LNCAP (cell line): ENCODE data around the gene CCDC78.

Experiments used
- TF ChIP-seq, protein P1 (sequence below): fragments of 450-650 bp; IDR thresholded peaks from 2 replicates; pipeline ENCODE4 v1.5.1; 2017; ENCODE audit warnings: mild to moderate bottlenecking

The CCDC78 gene

DNA sequence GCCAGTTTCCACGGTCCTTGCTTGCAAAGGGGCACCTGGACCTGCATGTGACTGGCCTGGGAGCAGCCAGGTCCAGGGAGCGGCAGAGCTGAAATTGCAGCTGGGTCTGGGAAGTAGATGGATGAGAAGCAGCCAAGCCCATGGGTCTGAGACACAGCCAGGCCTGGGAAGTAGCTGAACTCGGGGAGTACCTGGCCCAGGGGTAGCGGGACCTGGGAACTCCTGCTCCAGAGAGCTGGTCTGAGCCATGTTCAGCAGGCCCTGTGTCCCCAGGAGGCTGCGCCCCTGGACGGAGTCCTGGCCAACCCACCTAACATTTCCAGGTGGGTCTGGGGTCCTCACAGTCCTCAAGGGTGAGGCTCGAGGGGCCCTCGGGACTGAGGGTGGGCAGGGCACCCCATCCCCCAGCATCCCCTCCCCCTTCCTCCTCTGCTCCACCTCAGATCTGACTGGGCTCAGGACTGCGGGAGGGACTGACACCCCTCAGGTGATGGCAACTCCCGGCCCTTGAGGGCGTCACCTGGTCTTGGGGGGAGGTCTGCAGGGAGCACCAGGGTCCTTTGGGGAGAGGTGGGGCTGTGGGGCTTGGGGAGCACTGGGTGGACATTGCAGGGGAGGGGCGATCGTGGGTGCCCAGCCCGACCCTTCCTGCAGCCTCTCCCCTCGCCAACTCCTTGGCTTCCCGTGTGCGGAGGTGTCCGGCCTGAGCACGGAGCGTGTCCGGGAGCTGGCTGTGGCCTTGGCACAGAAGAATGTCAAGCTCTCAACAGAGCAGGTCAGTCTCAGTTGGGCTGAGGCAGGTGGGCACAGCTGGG is 37.3 kb upstream of the CCDC78 start:
- TF ChIP-seq, protein P1, sequence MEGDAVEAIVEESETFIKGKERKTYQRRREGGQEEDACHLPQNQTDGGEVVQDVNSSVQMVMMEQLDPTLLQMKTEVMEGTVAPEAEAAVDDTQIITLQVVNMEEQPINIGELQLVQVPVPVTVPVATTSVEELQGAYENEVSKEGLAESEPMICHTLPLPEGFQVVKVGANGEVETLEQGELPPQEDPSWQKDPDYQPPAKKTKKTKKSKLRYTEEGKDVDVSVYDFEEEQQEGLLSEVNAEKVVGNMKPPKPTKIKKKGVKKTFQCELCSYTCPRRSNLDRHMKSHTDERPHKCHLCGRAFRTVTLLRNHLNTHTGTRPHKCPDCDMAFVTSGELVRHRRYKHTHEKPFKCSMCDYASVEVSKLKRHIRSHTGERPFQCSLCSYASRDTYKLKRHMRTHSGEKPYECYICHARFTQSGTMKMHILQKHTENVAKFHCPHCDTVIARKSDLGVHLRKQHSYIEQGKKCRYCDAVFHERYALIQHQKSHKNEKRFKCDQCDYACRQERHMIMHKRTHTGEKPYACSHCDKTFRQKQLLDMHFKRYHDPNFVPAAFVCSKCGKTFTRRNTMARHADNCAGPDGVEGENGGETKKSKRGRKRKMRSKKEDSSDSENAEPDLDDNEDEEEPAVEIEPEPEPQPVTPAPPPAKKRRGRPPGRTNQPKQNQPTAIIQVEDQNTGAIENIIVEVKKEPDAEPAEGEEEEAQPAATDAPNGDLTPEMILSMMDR, result no peak

DNA sequence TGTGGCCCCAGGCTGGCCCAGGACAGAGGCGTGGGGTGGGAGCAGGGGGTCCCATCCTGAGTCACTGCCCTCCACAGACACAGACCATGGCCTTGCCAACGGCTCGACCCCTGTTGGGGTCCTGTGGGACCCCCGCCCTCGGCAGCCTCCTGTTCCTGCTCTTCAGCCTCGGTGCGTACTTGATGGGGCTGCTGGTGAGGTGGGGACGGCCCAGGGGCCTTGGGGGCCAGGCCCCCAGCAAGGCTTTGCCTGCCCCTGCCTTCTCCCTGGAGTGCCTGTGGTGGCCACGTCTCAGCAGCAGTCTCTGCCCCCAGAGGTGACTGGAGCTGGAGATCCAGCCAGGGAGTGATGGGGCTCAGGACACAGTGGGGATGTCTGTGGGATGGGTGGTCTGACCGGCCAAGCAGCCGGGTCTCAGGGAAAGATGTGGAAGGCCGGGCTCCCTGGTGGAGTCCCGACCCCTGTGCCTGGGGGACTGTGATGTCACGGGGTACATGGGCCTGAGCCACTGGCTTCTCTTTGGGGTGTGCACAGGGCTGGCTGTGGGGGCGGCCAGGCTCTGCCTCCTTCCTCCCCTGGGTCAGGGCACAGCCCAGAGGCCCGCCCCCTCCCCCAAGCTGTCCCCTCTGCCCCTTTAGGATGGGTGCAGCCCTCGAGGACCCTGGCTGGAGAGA is 36.5 kb upstream of the CCDC78 start:
- TF ChIP-seq, protein P1, result no peak

DNA sequence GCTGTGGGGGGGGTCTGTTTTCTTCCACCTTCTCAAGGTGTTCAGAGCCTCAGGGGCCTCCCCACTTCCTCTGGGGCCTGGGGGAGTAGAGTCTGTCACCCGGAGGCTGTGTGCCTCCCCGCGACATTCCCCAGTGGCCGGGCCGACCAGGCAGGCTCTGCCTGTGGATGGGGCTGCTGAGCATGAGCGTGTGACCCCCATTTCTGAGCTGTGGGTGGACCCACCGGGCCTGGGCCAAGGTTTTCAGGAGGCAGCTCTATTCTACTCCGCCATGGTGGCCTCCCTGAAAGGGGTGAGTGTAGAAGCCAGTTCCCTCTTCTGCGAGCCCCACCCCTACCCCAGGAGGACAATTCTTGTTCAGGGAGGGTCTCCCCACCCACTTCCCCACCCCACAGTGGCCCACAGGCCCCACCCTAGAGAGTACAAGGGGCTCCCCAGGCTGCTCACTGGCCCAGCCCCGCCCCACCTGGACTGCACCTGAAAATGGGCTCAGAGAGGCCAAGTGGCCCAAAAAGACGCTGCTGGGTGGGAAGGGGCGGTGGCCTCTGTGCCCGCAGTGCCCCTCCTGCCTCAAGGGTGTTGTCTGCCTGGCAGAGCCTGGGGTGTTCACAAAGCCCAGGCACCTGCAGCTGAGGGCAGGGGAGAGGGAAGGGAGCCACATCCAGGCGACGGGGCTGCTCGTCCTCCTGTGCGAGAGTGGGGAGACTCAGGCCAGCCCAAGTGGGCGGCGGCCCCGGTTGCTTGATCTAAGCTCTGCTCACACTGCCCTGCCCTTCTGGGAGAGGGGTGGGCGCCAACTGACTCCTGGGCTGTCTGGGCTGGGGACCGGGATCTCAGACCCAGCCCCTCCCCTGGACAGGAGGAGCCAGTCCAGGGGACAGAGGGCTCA is 35.6 kb upstream of the CCDC78 start:
- TF ChIP-seq, protein P1, result no peak

DNA sequence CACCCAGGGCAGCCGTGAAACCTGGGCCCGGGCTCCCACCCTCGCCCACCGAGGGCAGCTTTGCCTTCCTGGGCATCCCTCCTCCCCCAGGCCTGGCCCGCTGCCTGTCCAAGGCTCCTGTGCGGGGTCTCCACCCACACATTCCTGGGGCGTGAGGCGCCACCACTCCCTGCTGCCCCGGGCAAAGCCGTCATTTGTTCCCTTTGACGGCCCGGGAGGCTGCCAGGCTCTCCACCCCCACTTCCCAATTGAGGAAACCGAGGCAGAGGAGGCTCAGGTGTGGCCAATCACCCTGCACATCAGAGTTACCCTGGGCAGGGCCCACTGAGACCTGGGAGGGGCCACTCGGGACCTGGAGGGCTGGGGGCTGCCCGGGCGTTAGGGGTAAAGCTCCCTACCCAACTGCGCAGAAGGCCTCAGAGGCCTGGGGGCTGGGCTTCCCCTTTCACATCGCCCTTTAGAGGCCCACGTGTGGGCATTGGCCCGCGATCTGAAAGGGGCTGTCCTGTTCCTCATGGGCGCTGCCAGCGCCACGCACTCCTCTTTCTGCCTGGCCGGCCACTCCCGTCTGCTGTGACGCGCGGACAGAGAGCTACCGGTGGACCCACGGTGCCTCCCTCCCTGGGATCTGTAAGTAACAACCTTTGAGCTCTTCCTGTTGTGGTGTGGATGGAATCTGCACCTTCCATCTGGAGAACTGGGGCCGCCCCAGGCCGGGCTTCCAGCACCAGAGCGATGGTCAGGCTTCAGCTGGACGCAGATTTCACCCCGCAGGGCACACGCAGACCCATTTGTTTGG is 34.5 kb upstream of the CCDC78 start, which contains the start of gene MSLN:
Gene MSLN, plus strand, starts transcription at position 190 of the 799 bp plus-strand sequence. CDS start 1,947 bp downstream, outside the sequence.
- TF ChIP-seq, protein P1, result no peak

DNA sequence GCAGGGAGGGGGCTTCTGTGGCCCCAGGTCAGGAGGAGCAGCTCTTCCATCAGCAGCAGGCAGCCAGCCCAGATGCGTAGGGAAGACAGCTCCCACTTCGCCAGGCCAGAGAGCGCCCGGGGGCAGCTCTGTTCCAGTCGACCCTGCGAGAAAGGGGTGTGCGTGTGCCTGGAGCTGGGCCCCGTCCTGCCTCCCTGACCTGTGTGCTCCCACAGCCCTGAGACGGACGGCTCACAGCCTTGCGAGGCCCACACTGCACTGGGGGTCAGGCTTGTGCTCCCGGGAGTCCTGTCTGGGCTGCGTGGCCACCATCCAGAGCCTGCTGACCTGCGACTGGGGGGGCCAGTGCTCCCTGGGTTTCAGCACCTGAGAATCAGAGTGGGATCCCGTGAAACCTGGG is 33.8 kb upstream of the CCDC78 start:
- TF ChIP-seq, protein P1, result no peak

DNA sequence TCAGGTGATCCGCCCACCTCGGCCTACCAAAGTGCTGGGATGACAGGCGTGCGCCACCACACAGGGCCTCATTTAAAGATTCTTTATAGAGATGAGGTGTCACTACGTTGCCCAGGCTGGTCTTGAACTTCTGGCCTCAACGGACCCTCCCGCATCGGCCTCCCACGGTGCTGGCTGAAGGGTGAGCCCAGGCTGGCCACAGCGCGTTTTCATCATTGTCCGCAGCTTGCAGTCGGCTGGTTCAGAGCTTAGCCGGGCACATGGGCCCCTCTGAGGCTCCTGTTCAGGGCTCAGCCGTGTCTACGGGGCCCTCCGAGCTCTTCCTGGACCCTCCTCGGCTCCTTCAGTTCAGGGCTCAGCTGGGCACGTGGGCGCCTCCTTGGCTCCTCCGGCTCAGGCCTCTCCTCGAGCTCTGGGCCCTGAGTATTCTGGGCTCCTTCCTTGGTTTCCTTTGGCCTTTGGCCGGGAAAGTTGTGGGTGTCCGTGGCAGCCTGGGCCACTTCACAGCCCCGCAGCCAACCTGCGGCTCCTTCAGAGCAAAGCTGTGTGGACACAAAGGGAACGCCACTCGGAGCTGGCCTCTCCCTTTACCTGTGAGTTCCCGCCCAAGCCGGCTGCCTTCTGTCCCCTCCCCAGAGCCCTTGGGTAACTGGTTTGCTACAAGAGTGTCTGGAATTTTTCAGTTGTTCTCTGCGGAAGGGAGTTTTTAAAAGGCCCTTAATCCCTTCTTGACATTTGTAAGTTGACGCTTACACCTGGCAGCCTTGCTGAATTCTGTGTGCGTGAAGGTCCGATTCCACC is 33.1 kb upstream of the CCDC78 start:
- TF ChIP-seq, protein P1, result no peak
